GM19193 (cell line): ENCODE data around the gene GPR160.
A peak's percentile ranks its signal among the peaks of the same experiment; 100 is the strongest.

ENCODE experiments used
- POLR2A ChIP-seq: IDR thresholded peaks from 4 replicates; pipeline ENCODE4 v1.6.1; 2011; ENCODE audit not compliant: insufficient read depth, insufficient read length; ENCODE audit errors: extremely low read depth

The GPR160 gene

GRCh38 chr3:170037463-170038433, at the start of gene GPR160:
Gene GPR160 (plus strand): TSS chr3:170037995. CDS start chr3:170083973, 45,978 bp downstream.
- TF ChIP-seq POLR2A, result peak; percentile 58

- no peak for TF ChIP-seq POLR2A
Measured at GRCh38 chr3:169990431-169990830, 47.4 kb upstream of the GPR160 start.

- TF ChIP-seq POLR2A, result no peak
Measured at GRCh38 chr3:169992156-169992555, 45.6 kb upstream of the GPR160 start.

GRCh38 chr3:169992781-169993180, 45.0 kb upstream of the GPR160 start:
- no peak for TF ChIP-seq POLR2A

- TF ChIP-seq POLR2A, result no peak
Measured at GRCh38 chr3:169993761-169994160, 44.0 kb upstream of the GPR160 start.

- no peak for TF ChIP-seq POLR2A
Measured at GRCh38 chr3:169996063-169996462, 41.7 kb upstream of the GPR160 start.

GRCh38 chr3:169998668-169999131, 39.1 kb upstream of the GPR160 start:
- TF ChIP-seq POLR2A, result no peak

GRCh38 chr3:169999433-169999832, 38.4 kb upstream of the GPR160 start:
- no peak for TF ChIP-seq POLR2A

- TF ChIP-seq POLR2A, result no peak
Measured at GRCh38 chr3:170000051-170000450, 37.7 kb upstream of the GPR160 start.

- TF ChIP-seq POLR2A, result no peak
Measured at GRCh38 chr3:170002231-170002630, 35.6 kb upstream of the GPR160 start.

- no peak for TF ChIP-seq POLR2A
Measured at GRCh38 chr3:170002879-170003278, 34.9 kb upstream of the GPR160 start.

GRCh38 chr3:170003881-170004356, 33.9 kb upstream of the GPR160 start:
- TF ChIP-seq POLR2A, result no peak

- no peak for TF ChIP-seq POLR2A
Measured at GRCh38 chr3:170007031-170007663, 30.6 kb upstream of the GPR160 start.

GRCh38 chr3:170010498-170010897, 27.3 kb upstream of the GPR160 start:
- no peak for TF ChIP-seq POLR2A

GRCh38 chr3:170012683-170013400, 25.0 kb upstream of the GPR160 start:
- TF ChIP-seq POLR2A, result no peak
